ENCODE results near the gene POLE4. TPM values are rescaled to one million over a fixed set of nuclear protein-coding genes. Genes with fewer than 3 reads are reported as not detected.

POLE4 gene
- total RNA-seq, 4 donors from 2014 or later: 22.0 to 35.9 (median 28.7) TPM

- Histone ChIP-seq H3K27me3 (no peaks in the 10 kb centered on the region), H3K27ac (replicated peaks in 1 of 4) (no peak overlapping the region), H3K4me3 (no peak overlapping the region), H3K36me3 (no peaks in the 10 kb centered on the region), H3K4me1 (no peaks in the 10 kb centered on the region), H3K9me3 (no peaks in the 10 kb centered on the region)
- no peak for TF ChIP-seq POLR2AphosphoS5 (IDR thresholded peaks at IDR 0.05)
- no peak for TF ChIP-seq EP300 (IDR thresholded peaks at IDR 0.05)
- TF ChIP-seq CTCF (IDR thresholded peaks at IDR 0.05): no peak
- TF ChIP-seq POLR2A (IDR thresholded peaks at IDR 0.05; ENCODE audit: low read depth): no peak
- 94% methylated on average over 4 of the region's 4 CpGs for WGBS
- intact Hi-C loops (cut with DNase I): no loop called here
- DNase-seq (ENCODE audit: extremely low spot score): no peak
These were observed 48.6 kb downstream of the POLE4 start for GRCh38 chr2:75007061-75007460.

DNA sequence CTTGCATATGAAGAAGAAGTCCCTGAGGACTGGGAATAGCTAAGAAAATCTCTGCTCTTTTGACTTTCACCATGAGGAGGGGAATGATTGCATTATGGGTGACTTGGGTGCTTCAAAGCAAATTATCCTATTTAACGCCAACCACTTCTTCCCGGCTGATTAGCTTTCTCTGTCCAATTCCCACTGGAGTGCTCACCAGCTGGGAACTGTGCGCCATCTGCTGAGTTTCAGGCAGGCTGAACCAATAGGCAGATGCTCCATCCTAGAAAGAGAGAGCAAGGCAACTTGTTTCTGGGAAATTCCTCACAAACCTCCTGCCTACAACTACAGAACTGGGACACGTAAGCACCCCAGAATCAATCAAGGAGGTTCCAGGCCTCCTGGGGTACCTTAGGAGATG lies 49.4 kb downstream of the POLE4 start:
- 89% methylated on average over 4 of the region's 4 CpGs for WGBS
- no peaks in the 10 kb centered on the region for H3K4me1 ChIP-seq
- H3K9me3 ChIP-seq: no peaks in the 10 kb centered on the region
- no peak overlapping the region for H3K27ac ChIP-seq (replicated peaks in 1 of 4)
- intact Hi-C loops (cut with DNase I): no loop called here
- no peaks in the 10 kb centered on the region for H3K36me3 ChIP-seq
- DNase-seq (ENCODE audit: extremely low spot score): no peak
- H3K27me3 ChIP-seq: no peaks in the 10 kb centered on the region
- H3K4me3 ChIP-seq: no peak overlapping the region
- TF ChIP-seq POLR2AphosphoS5 (IDR thresholded peaks at IDR 0.05) (no peak), POLR2A (IDR thresholded peaks at IDR 0.05; ENCODE audit: low read depth) (no peak), EP300 (IDR thresholded peaks at IDR 0.05) (no peak), CTCF (IDR thresholded peaks at IDR 0.05) (no peak)

DNA sequence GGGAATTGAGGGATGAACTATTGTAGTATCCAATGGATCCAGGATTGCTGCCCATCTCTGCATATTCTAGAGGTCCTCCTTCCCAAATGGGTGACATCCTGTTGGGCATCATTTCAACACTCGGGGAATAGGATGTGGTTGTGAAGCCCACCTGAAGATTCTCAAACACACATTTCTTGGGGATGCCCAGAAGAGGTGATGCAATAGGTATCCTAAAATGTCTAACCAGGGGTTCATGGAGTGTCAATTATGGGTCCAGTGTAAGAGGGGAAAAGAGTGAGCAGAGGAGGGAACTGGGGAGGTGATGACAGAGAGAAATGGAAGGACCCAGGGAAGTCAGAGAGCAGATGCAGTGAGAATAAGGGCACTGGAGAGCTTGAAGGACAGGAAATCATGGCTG lies 52.1 kb downstream of the POLE4 start:
- 88% methylated on average over 1 of the region's 1 CpG for WGBS
- peak; percentile 37 for DNase-seq (ENCODE audit: extremely low spot score)
- no peaks in the 10 kb centered on the region for H3K36me3 ChIP-seq
- intact Hi-C loops (cut with DNase I): no loop called here
- H3K4me3 ChIP-seq: no peak overlapping the region
- H3K27me3 ChIP-seq: no peaks in the 10 kb centered on the region
- no peak overlapping the region for H3K27ac ChIP-seq (replicated peaks in 1 of 4)
- no peaks in the 10 kb centered on the region for H3K4me1 ChIP-seq
- no peak for TF ChIP-seq POLR2A (IDR thresholded peaks at IDR 0.05; ENCODE audit: low read depth)
- no peak for TF ChIP-seq POLR2AphosphoS5 (IDR thresholded peaks at IDR 0.05)
- no peak for TF ChIP-seq CTCF (IDR thresholded peaks at IDR 0.05)
- no peak for TF ChIP-seq EP300 (IDR thresholded peaks at IDR 0.05)
- peaks cover 0 to 6% (median 2%) of the 10 kb centered on the region in 4 donors for H3K9me3 ChIP-seq

- Histone ChIP-seq H3K4me1 (no peaks in the 10 kb centered on the region), H3K9me3 (peaks cover 0 to 6% (median 2%) of the 10 kb centered on the region in 4 donors), H3K27me3 (no peaks in the 10 kb centered on the region), H3K27ac (replicated peaks in 1 of 4) (no peak overlapping the region), H3K36me3 (no peaks in the 10 kb centered on the region), H3K4me3 (no peak overlapping the region)
- 93% methylated on average over 8 of the region's 8 CpGs for WGBS
- intact Hi-C loops (cut with DNase I): no loop called here
- TF ChIP-seq POLR2A (IDR thresholded peaks at IDR 0.05; ENCODE audit: low read depth) (no peak), CTCF (IDR thresholded peaks at IDR 0.05) (no peak)
- DNase-seq (ENCODE audit: extremely low spot score): no peak
These were observed 53.6 kb downstream of the POLE4 start for GRCh38 chr2:75012080-75012479.

GRCh38 chr2:75018162-75018561 lies 59.7 kb downstream of the POLE4 start:
- intact Hi-C loops (cut with DNase I): no loop called here
- H3K27ac ChIP-seq (replicated peaks in 1 of 4): no peak overlapping the region
- no peaks in the 10 kb centered on the region for H3K36me3 ChIP-seq
- WGBS: 78% methylated on average over 2 of the region's 2 CpGs
- H3K4me3 ChIP-seq: no peak overlapping the region
- H3K9me3 ChIP-seq: peaks cover 0 to 6% (median 2%) of the 10 kb centered on the region in 4 donors
- peak; percentile 7 for DNase-seq (ENCODE audit: extremely low spot score)
- no peaks in the 10 kb centered on the region for H3K27me3 ChIP-seq
- no peaks in the 10 kb centered on the region for H3K4me1 ChIP-seq
- TF ChIP-seq CTCF (IDR thresholded peaks at IDR 0.05) (no peak), POLR2A (IDR thresholded peaks at IDR 0.05; ENCODE audit: low read depth) (no peak), EP300 (IDR thresholded peaks at IDR 0.05) (no peak), POLR2AphosphoS5 (IDR thresholded peaks at IDR 0.05) (no peak)
